Heart left ventricle (tissue), 16 donors: ENCODE results near the gene ATF7. TPM values are rescaled to one million over a fixed set of nuclear protein-coding genes. Genes with fewer than 3 reads are reported as not detected.

Experiments
- ATAC-seq, 4 donors: fragments of 200-7000 bp; cut with Tn5 transposase; one replicate each; pipeline ENCODE4 v1.9.1; 2020 to 2022; ENCODE audit warnings: moderate library complexity in 4 of 4, mild to moderate bottlenecking in 3 of 4, moderate number of reproducible peaks in 1 of 4
- DNase-seq, 5 donors: peaks; one replicate each; pipeline ENCODE4 v3.0.0-alpha.2; 2020
- H3K27ac ChIP-seq, 12 donors: fragments of 200-600 bp; sonication (generic) in 4 of 12; one replicate each; pipeline versions ENCODE4 v1.5.0 to v1.8.0; 2016 to 2022; ENCODE audit warnings: mild to moderate bottlenecking in 2 of 12
- H3K27me3 ChIP-seq, 9 donors: fragments of 200-600 bp; sonication (generic) in 2 of 9; one replicate each; pipeline versions ENCODE4 v1.5.1 to v1.8.0; 2016 to 2022; ENCODE audit warnings: mild to moderate bottlenecking in 3 of 9
- H3K36me3 ChIP-seq, 9 donors: fragments of 200-600 bp; sonication (generic) in 2 of 9; one replicate each; pipeline versions ENCODE4 v1.5.0 to v1.8.0; 2018 to 2022; ENCODE audit warnings: mild to moderate bottlenecking in 2 of 9
- H3K4me1 ChIP-seq, 12 donors: fragments of 200-600 bp; sonication (generic) in 4 of 12; one replicate each; pipeline versions ENCODE4 v1.5.0 to v1.8.0; 2016 to 2022; ENCODE audit warnings: mild to moderate bottlenecking in 3 of 12
- H3K4me3 ChIP-seq, 12 donors: fragments of 200-600 bp; sonication (generic) in 4 of 12; one replicate each; pipeline versions ENCODE4 v1.5.0 to v1.8.0; 2017 to 2022; ENCODE audit warnings: mild to moderate bottlenecking in 9 of 12, moderate library complexity in 4 of 12
- H3K9me3 ChIP-seq, 12 donors: fragments of 200-600 bp; sonication (generic) in 4 of 12; one replicate each; pipeline versions ENCODE4 v1.5.0 to v1.8.0; 2016 to 2022; ENCODE audit warnings: mild to moderate bottlenecking in 1 of 12
- CTCF ChIP-seq, 12 donors: fragments of 200-600 bp; sonication (generic) in 4 of 12; IDR thresholded peaks; one replicate each; pipeline versions ENCODE4 v1.5.0 to v1.8.0; 2018 to 2022; ENCODE audit warnings: antibody characterized with exemption in 12 of 12, mild to moderate bottlenecking in 5 of 12
- POLR2A ChIP-seq, 2 donors: fragments of 450-650 bp; IDR thresholded peaks; one replicate each; pipeline ENCODE4 v1.6.1; 2017; ENCODE audit warnings: antibody characterized with exemption in 2 of 2, mild to moderate bottlenecking in 2 of 2, moderate library complexity in 2 of 2
- WGBS, 4 donors: extraction: QIAGEN DNeasy Blood & Tissue Kit in 2 of 4; methylation state at CpG; one replicate each; pipeline versions ENCODE4 v1.1.5 to v1.1.7; 2013 to 2018; 5-methylcytosine and 5-hydroxymethylcytosine counted together
- intact Hi-C, 10 donors: fragments of 100-400 bp; cut with DNase I; formaldehyde crosslinking; loops; one replicate each; pipeline versions ENCODE4 v1.11.1 to v1.14.2; 2022
- polyA plus RNA-seq, 2 donors: library from polyadenylated mRNA; stranded (reverse); fragments of 200-250 nt; gene quantifications; one replicate each; pipeline ENCODE4 v1.2.3, GENCODE V29; 2013
- total RNA-seq, 9 donors: library from RNA; depleted of rRNA in 2 of 9; stranded (reverse); fragments of >200 nt in 2 of 9; fragmentation: NEBNext Ultra II Directional in 3 of 9; extraction: Animal tissue kit (Norgen Biotek cat#: 25700) in 3 of 9; gene quantifications; one replicate each; pipeline versions ENCODE4 v1.1.0 to v1.2.4, GENCODE V29; 2016 to 2023
- donor health status: ischemic (EF 13 %, LVEDD 7.1; RV severe dilation, severe dysfunction).
- donor health status: healthy with polysubstance abuse.
- donor health status: DM: no; HTN: yes; CAD: no.
- donor health status: DM: no; HTN: no; CAD: no.
- donor health status: ischemic (EF 25% LVEDD 6.9; RV normal size, moderate dysfunction).
- donor health status: ischemic (EF 25% LVEDD 5.7; RV mildly dilated, moderate dysfunction).
- donor health status: healthy.
- donor health status: DM: yes; HTN: yes; CAD: no.
- donor health status: ischemic (EF 35%, LVEDD 5.7; RV mildly dilated, moderate dysfunction).
- donor health status: nonischemic (EF 11% LVEDD 7.7; RV severe dilation, severe dysfunction).
- donor health status: DM: yes; HTN: yes; CAD: no.
- donor health status: PGD.
- donor health status: ischemic (EF 29% LVEDD 5.4; RV normal size, mild dysfunction).
- donor health status: nonischemic (EF 23%, LVEDD 6.1; RV moderate dilation, normal function).

Gene ATF7
- total and polyA plus RNA-seq, 11 donors = 20.0 to 43.2 (median 31.8) TPM

- Histone ChIP-seq H3K27ac (no peak overlapping the region), H3K4me1 (no peaks in the 10 kb centered on the region), H3K9me3 (no peaks in the 10 kb centered on the region), H3K36me3 (peaks cover 2 to 100% (median 100%) of the 10 kb centered on the region in 9 donors), H3K27me3 (no peaks in the 10 kb centered on the region), H3K4me3 (no peak overlapping the region)
- intact Hi-C loops = no loop called here
- no peak for DNase-seq
- ATAC-seq = peak in 1 of 4 donors; percentile 12
- TF ChIP-seq CTCF (IDR thresholded peaks at IDR 0.05) = no peak
- no peak for TF ChIP-seq POLR2A (IDR thresholded peaks at IDR 0.05)
- WGBS, 4 donors = 85 to 89% (median 89%) methylated on average over 13 of the region's 13 CpGs
Observed at GRCh38 chr12:53516758-53517455, 109.3 kb downstream of the ATF7 start.

GRCh38 chr12:53515291-53515680, 110.9 kb downstream of the ATF7 start:
- 73 to 83% (median 78%) methylated on average over 2 of the region's 2 CpGs for WGBS, 4 donors
- DNase-seq (no peak), ATAC-seq (no peak)
- intact Hi-C loops = no loop called here
- Histone ChIP-seq H3K27me3 (no peaks in the 10 kb centered on the region), H3K36me3 (peaks cover 2 to 100% (median 98%) of the 10 kb centered on the region in 9 donors), H3K4me3 (no peak overlapping the region), H3K4me1 (no peaks in the 10 kb centered on the region), H3K9me3 (no peaks in the 10 kb centered on the region), H3K27ac (no peak overlapping the region)
- TF ChIP-seq POLR2A (IDR thresholded peaks at IDR 0.05) = no peak
- no peak for TF ChIP-seq CTCF (IDR thresholded peaks at IDR 0.05)

- no peak for DNase-seq
- no peak overlapping the region for H3K4me3 ChIP-seq
- peaks cover 2 to 100% (median 95%) of the 10 kb centered on the region in 9 donors for H3K36me3 ChIP-seq
- H3K27ac ChIP-seq = no peak overlapping the region
- TF ChIP-seq POLR2A (IDR thresholded peaks at IDR 0.05) = no peak
- no peak for TF ChIP-seq CTCF (IDR thresholded peaks at IDR 0.05)
- no peaks in the 10 kb centered on the region for H3K9me3 ChIP-seq
- no peaks in the 10 kb centered on the region for H3K4me1 ChIP-seq
- WGBS, 4 donors = 79 to 84% (median 81%) methylated on average over 6 of the region's 6 CpGs
- H3K27me3 ChIP-seq = no peaks in the 10 kb centered on the region
- intact Hi-C loops = loop anchor here in 1 of 10 donors (5.0 kb wide), 1 partner anchor 182 kb away; no protein-coding TSS in a partner anchor
- no peak for ATAC-seq
Observed at GRCh38 chr12:53514628-53515290, 111.4 kb downstream of the ATF7 start.

- no peak overlapping the region for H3K27ac ChIP-seq
- WGBS, 4 donors = 85 to 87% (median 86%) methylated on average over 6 of the region's 6 CpGs
- DNase-seq = no peak
- H3K4me3 ChIP-seq = no peak overlapping the region
- H3K4me1 ChIP-seq = peaks cover 0 to 4% (median 1%) of the 10 kb centered on the region in 12 donors
- H3K36me3 ChIP-seq = peaks cover 2 to 98% (median 86%) of the 10 kb centered on the region in 9 donors
- H3K9me3 ChIP-seq = no peaks in the 10 kb centered on the region
- TF ChIP-seq CTCF (IDR thresholded peaks at IDR 0.05) (no peak), POLR2A (IDR thresholded peaks at IDR 0.05) (no peak)
- peak in 1 of 4 donors; percentile 20 for ATAC-seq
- no peaks in the 10 kb centered on the region for H3K27me3 ChIP-seq
- intact Hi-C loops = loop anchor here in 1 of 10 donors (5.0 kb wide), 1 partner anchor 182 kb away; no protein-coding TSS in a partner anchor
Observed at GRCh38 chr12:53513712-53514410, 112.3 kb downstream of the ATF7 start.
